HG02884 (cell line): ENCODE results near the gene FHIP2A.
"Not testable (repeated sequence)": the region's sequence is repeated elsewhere in the genome, so short reads cannot be mapped to it uniquely, and the experiment has no call there.

ENCODE experiments used
- ATAC-seq: cut with Tn5 transposase; IDR thresholded peaks from one replicate; pipeline ENCODE4 v1.9.1; 2021; ENCODE audit warnings: mild to moderate bottlenecking, moderate library complexity; ENCODE audit not compliant: unreplicated experiment

The FHIP2A gene

GRCh38 chr10:114816308-114816707 is 5.3 kb upstream of the FHIP2A start:
- no peak for ATAC-seq

GRCh38 chr10:114819322-114819721 is 2.3 kb upstream of the FHIP2A start:
- ATAC-seq: no peak

- ATAC-seq: peak; percentile 25
These were observed 399 bp downstream of the FHIP2A start for GRCh38 chr10:114821915-114822443.

- ATAC-seq: peak; percentile 7
These were observed 980 bp downstream of the FHIP2A start for GRCh38 chr10:114822444-114823076.

GRCh38 chr10:114823077-114823463 is 1.5 kb downstream of the FHIP2A start:
- no peak for ATAC-seq

GRCh38 chr10:114824391-114824790 is 2.8 kb downstream of the FHIP2A start:
- ATAC-seq: no peak

GRCh38 chr10:114825513-114826253 is 4.1 kb downstream of the FHIP2A start:
- ATAC-seq: peak; percentile 59

- ATAC-seq: no peak
These were observed 7.8 kb downstream of the FHIP2A start for GRCh38 chr10:114829160-114829909.

- no peak for ATAC-seq
These were observed 9.7 kb downstream of the FHIP2A start for GRCh38 chr10:114831186-114831867.

GRCh38 chr10:114837690-114838089 is 16.1 kb downstream of the FHIP2A start:
- no peak for ATAC-seq

GRCh38 chr10:114839901-114840300 is 18.3 kb downstream of the FHIP2A start:
- no peak for ATAC-seq

- no peak for ATAC-seq
These were observed 24.6 kb downstream of the FHIP2A start for GRCh38 chr10:114845978-114846693.

GRCh38 chr10:114847517-114847916 is 25.9 kb downstream of the FHIP2A start:
- not testable (repeated sequence) for ATAC-seq

- ATAC-seq: no peak
These were observed 28.1 kb downstream of the FHIP2A start for GRCh38 chr10:114849674-114850073.

GRCh38 chr10:114850126-114850525 is 28.5 kb downstream of the FHIP2A start:
- no peak for ATAC-seq

- no peak for ATAC-seq
These were observed 29.8 kb downstream of the FHIP2A start for GRCh38 chr10:114851336-114851735.

GRCh38 chr10:114852197-114852596 is 30.6 kb downstream of the FHIP2A start:
- ATAC-seq: no peak

GRCh38 chr10:114854906-114855305 is 33.3 kb downstream of the FHIP2A start:
- ATAC-seq: no peak

- ATAC-seq: no peak
These were observed 34.4 kb downstream of the FHIP2A start for GRCh38 chr10:114855776-114856543.
